Cardiac muscle cell (in vitro differentiated cells and primary cell): ENCODE results near the gene TMEM176A. TPM values are rescaled to one million over a fixed set of nuclear protein-coding genes. Genes with fewer than 3 reads are reported as not detected.

Source experiments
- DNase-seq, 2 donors: peaks; one replicate each; pipeline versions ENCODE4 v3.0.0 to v3.0.0-alpha.2; 2010 to 2017; ENCODE audit warnings: low read depth in 1 of 2, low spot score in 1 of 2
- H3K27ac ChIP-seq: fragments of 200-600 bp; sonication (generic); 2 replicates; pipeline ENCODE4 v1.5.1; 2016
- H3K27me3 ChIP-seq: fragments of 200-600 bp; sonication (generic); 2 replicates; pipeline ENCODE4 v1.6.0; 2016; ENCODE audit warnings: control low read depth
- H3K36me3 ChIP-seq: fragments of 200-600 bp; sonication (generic); 2 replicates; pipeline ENCODE4 v1.5.1; 2016; ENCODE audit warnings: control low read depth
- H3K4me1 ChIP-seq: fragments of 200-600 bp; sonication (generic); 2 replicates; pipeline ENCODE4 v1.8.1; 2017; ENCODE audit warnings: low read depth, mild to moderate bottlenecking, mixed run types
- H3K4me3 ChIP-seq: fragments of 200-600 bp; sonication (generic); 2 replicates; pipeline ENCODE4 v1.5.1; 2016; ENCODE audit warnings: mild to moderate bottlenecking
- H3K9me3 ChIP-seq: fragments of 200-600 bp; sonication (generic); 2 replicates; pipeline ENCODE4 v1.5.1; 2017; ENCODE audit warnings: low read depth, mild to moderate bottlenecking, control low read depth
- CTCF ChIP-seq: IDR thresholded peaks from 2 replicates; pipeline ENCODE4 v1.5.1; 2012; ENCODE audit warnings: low read depth, mild to moderate bottlenecking, low read length
- polyA plus RNA-seq: library from polyadenylated mRNA; unstranded; fragments of >200 nt; fragmentation: Nextera tagmentation; extraction: Ambion mirVana; gene quantifications from 2 replicates; pipeline ENCODE4 v1.2.1, GENCODE V29; 2016
- total RNA-seq: library from RNA; depleted of rRNA; stranded (reverse); fragments of >200 nt; gene quantifications from 2 replicates; pipeline ENCODE4 v1.2.3, GENCODE V29; 2016

TMEM176A gene
- total and polyA plus RNA-seq, 2 experiments from 2014 or later, result 18.2 to 32.1 TPM

- Histone ChIP-seq H3K4me1 (peaks cover 13% of the 10 kb centered on the region), H3K9me3 (no peaks in the 10 kb centered on the region), H3K36me3 (no peaks in the 10 kb centered on the region), H3K4me3 (no peak overlapping the region), H3K27ac (no peak overlapping the region), H3K27me3 (no peaks in the 10 kb centered on the region)
- no peak for TF ChIP-seq CTCF
- DNase-seq, result no peak
Measured at GRCh38 chr7:150781961-150782360, 18.6 kb upstream of the TMEM176A start.

GRCh38 chr7:150784120-150784736 lies 16.3 kb upstream of the TMEM176A start:
- Histone ChIP-seq H3K4me3 (no peak overlapping the region), H3K27ac (no peak overlapping the region), H3K4me1 (peaks cover 29% of the 10 kb centered on the region), H3K36me3 (no peaks in the 10 kb centered on the region), H3K9me3 (no peaks in the 10 kb centered on the region), H3K27me3 (no peaks in the 10 kb centered on the region)
- DNase-seq, result no peak
- TF ChIP-seq CTCF, result no peak

GRCh38 chr7:150784954-150785353 lies 15.6 kb upstream of the TMEM176A start:
- no peak for TF ChIP-seq CTCF
- H3K4me3 ChIP-seq, result no peak overlapping the region
- H3K9me3 ChIP-seq, result no peaks in the 10 kb centered on the region
- H3K27ac ChIP-seq, result no peak overlapping the region
- H3K36me3 ChIP-seq, result no peaks in the 10 kb centered on the region
- no peak for DNase-seq
- peaks cover 29% of the 10 kb centered on the region for H3K4me1 ChIP-seq
- no peaks in the 10 kb centered on the region for H3K27me3 ChIP-seq

GRCh38 chr7:150787321-150788281 lies 13.0 kb upstream of the TMEM176A start:
- H3K4me3 ChIP-seq, result no peak overlapping the region
- no peak for TF ChIP-seq CTCF
- H3K4me1 ChIP-seq, result peaks cover 43% of the 10 kb centered on the region
- DNase-seq, result peak; percentile 21 to 48
- H3K27me3 ChIP-seq, result no peaks in the 10 kb centered on the region
- no peaks in the 10 kb centered on the region for H3K9me3 ChIP-seq
- H3K36me3 ChIP-seq, result no peaks in the 10 kb centered on the region
- H3K27ac ChIP-seq, result peak overlapping the region; percentile 73

GRCh38 chr7:150788474-150789269 lies 11.9 kb upstream of the TMEM176A start:
- DNase-seq, result peak in 1 of 2 donors; percentile 25
- H3K4me3 ChIP-seq, result no peak overlapping the region
- TF ChIP-seq CTCF, result no peak
- H3K9me3 ChIP-seq, result no peaks in the 10 kb centered on the region
- H3K36me3 ChIP-seq, result no peaks in the 10 kb centered on the region
- no peaks in the 10 kb centered on the region for H3K27me3 ChIP-seq
- H3K4me1 ChIP-seq, result peaks cover 52% of the 10 kb centered on the region
- H3K27ac ChIP-seq, result peak overlapping the region; percentile 73
